HepG2 (cell line): ENCODE results near the gene KCNJ13. TPM values are rescaled to one million over a fixed set of nuclear protein-coding genes. Genes with fewer than 3 reads are reported as not detected.

Source experiments
- ATAC-seq: fragments of 200-7000 bp; cut with Tn5 transposase; 3 replicates; pipeline ENCODE4 v1.9.1; 2020; ENCODE audit warnings: mild to moderate bottlenecking, moderate library complexity
- BruUV-seq: library from RNA; stranded (reverse); fragments of 400-500 nt; replicated peaks from 2 replicates; lab custom pipeline; 2021; lab: Mats Ljungman, UMichigan
- CTCF ChIA-PET: fragments of 300-600 bp; formaldehyde crosslinking; extraction: SDS; loops from one replicate; lab custom pipeline; 2021; ENCODE audit warnings: low total read pairs, inconsistent platforms, low intra/inter-chr PET ratio; lab: Yijun Ruan, JAX
- POLR2A ChIA-PET: fragments of 350-600 bp; sonication (Branson Sonifier 250); formaldehyde crosslinking; loops from one replicate; lab custom pipeline; 2020; ENCODE audit warnings: antibody characterized with exemption, inconsistent platforms; lab: Yijun Ruan, JAX
- DNase-seq: peaks from one replicate; pipeline ENCODE4 v3.0.0-alpha.2; 2015; ENCODE audit warnings: low spot score
- FAIRE-seq: peaks from 3 replicates; lab custom pipeline; 2011; peaks lifted over from hg19 to GRCh38; lab: Jason Lieb, UNC
- H2AFZ ChIP-seq: one replicate; pipeline ENCODE4 v1.6.1; 2011; ENCODE audit warnings: low read length, inconsistent platforms
- H3K27ac ChIP-seq: fragments of 300-600 bp; 3 replicates; pipeline ENCODE4 v1.8.0; 2011; ENCODE audit warnings: mixed run types, mild to moderate bottlenecking, mixed read lengths, low read length, inconsistent platforms; ENCODE audit not compliant: insufficient read depth; ENCODE audit errors: extremely low read length
- H3K27me3 ChIP-seq, 2 experiments: fragments of 200-600 bp in 1 of 2; 2 replicates in 1 of 2; 3 replicates in 1 of 2; pipeline versions ENCODE4 v1.6.0 to v1.8.0; 2011; ENCODE audit warnings: low read length in 2 of 2, mild to moderate bottlenecking in 2 of 2, moderate library complexity in 2 of 2, inconsistent platforms in 1 of 2; ENCODE audit not compliant: insufficient read depth in 2 of 2, control insufficient read depth in 1 of 2
- H3K36me3 ChIP-seq, 2 experiments: fragments of 200-600 bp in 1 of 2; replicated peaks in 1 of 2; 2 replicates in 1 of 2; 3 replicates in 1 of 2; pipeline versions ENCODE4 v1.5.1 to v1.8.0; 2011; ENCODE audit warnings: low read length in 2 of 2, inconsistent platforms in 1 of 2; ENCODE audit not compliant: insufficient read depth in 2 of 2, control insufficient read depth in 1 of 2
- H3K4me1 ChIP-seq: 2 replicates; pipeline ENCODE4 v1.5.1; 2012; ENCODE audit warnings: low read length, inconsistent platforms; ENCODE audit not compliant: insufficient read depth
- H3K4me2 ChIP-seq: 2 replicates; pipeline ENCODE4 v1.6.0; 2011; ENCODE audit warnings: low read depth, low read length, inconsistent platforms
- H3K4me3 ChIP-seq, 3 experiments: fragments of 200-600 bp in 1 of 3; sonication (generic), shearing (Covaris generic) in 1 of 3; replicated peaks in 1 of 3; 2 replicates each; pipeline ENCODE4 v1.5.1; 2011 to 2016; ENCODE audit warnings: low read length in 3 of 3, inconsistent platforms in 2 of 3, low read depth in 2 of 3, mild to moderate bottlenecking in 2 of 3, control low read depth in 1 of 3, mixed read lengths in 1 of 3; ENCODE audit not compliant: insufficient read depth in 1 of 3
- H3K79me2 ChIP-seq: one replicate; pipeline ENCODE4 v1.6.1; 2011; ENCODE audit warnings: low read length, inconsistent platforms; ENCODE audit not compliant: insufficient read depth
- H3K9ac ChIP-seq: 2 replicates; pipeline ENCODE4 v1.6.0; 2011; ENCODE audit warnings: mild to moderate bottlenecking, low read depth, low read length, inconsistent platforms; ENCODE audit not compliant: insufficient read depth
- H3K9me3 ChIP-seq: 2 replicates; pipeline ENCODE4 v1.5.1; 2012; ENCODE audit warnings: mild to moderate bottlenecking, low read length
- H4K20me1 ChIP-seq: 2 replicates; pipeline ENCODE4 v1.6.0; 2011; ENCODE audit warnings: inconsistent platforms, mild to moderate bottlenecking, low read length, moderate library complexity; ENCODE audit not compliant: insufficient read depth
- DMAP1 ChIP-seq: IDR thresholded peaks from 2 replicates; pipeline ENCODE4 v1.6.1; 2016
- PHF5A ChIP-seq: IDR thresholded peaks from one replicate; pipeline ENCODE4 v1.6.1; 2018; ENCODE audit warnings: low read depth, missing genetic modification reagents; ENCODE audit not compliant: unreplicated experiment
- RBM22 ChIP-seq: fragments of 200-400 bp; formaldehyde crosslinking; optimal IDR thresholded peaks from 2 replicates; pipeline ENCODE3; 2017; ENCODE audit warnings: mild to moderate bottlenecking, low read length, moderate library complexity
- REPIN1 ChIP-seq: sonication (generic); formaldehyde crosslinking; IDR thresholded peaks from 2 replicates; pipeline ENCODE4 v1.8.0; 2022; ENCODE audit warnings: missing genetic modification reagents, low read depth, mild to moderate bottlenecking, borderline replicate concordance
- RFX1 ChIP-seq: fragments of 450-650 bp; IDR thresholded peaks from 2 replicates; pipeline ENCODE4 v1.6.1; 2017
- SNAPC2 ChIP-seq: sonication (generic); formaldehyde crosslinking; IDR thresholded peaks from 2 replicates; pipeline ENCODE4 v1.8.1; 2022; ENCODE audit warnings: mild to moderate bottlenecking, missing genetic modification reagents
- SNRNP70 ChIP-seq: fragments of 200-400 bp; formaldehyde crosslinking; IDR thresholded peaks from 2 replicates; pipeline ENCODE4 v1.6.1; 2017; ENCODE audit warnings: mild to moderate bottlenecking, low read depth, low read length, moderate library complexity
- SPEN ChIP-seq: sonication (generic); formaldehyde crosslinking; IDR thresholded peaks from 2 replicates; pipeline ENCODE4 v1.5.1; 2020; ENCODE audit warnings: low read depth, mild to moderate bottlenecking, missing genetic modification reagents
- TCF7 ChIP-seq: sonication (generic); IDR thresholded peaks from 2 replicates; pipeline ENCODE4 v1.6.1; 2016; ENCODE audit warnings: antibody characterized with exemption, low read depth
- ZBTB44 ChIP-seq: sonication (generic); formaldehyde crosslinking; IDR thresholded peaks from 2 replicates; pipeline ENCODE4 v1.4.0; 2020; ENCODE audit warnings: missing genetic modification reagents
- ZFP36L1 ChIP-seq: sonication (generic); formaldehyde crosslinking; IDR thresholded peaks from 2 replicates; pipeline ENCODE4 v1.8.0; 2022; ENCODE audit warnings: mild to moderate bottlenecking, missing genetic modification reagents, moderate library complexity
- ZNF207 ChIP-seq: fragments of 450-650 bp; IDR thresholded peaks from 2 replicates; pipeline ENCODE4 v1.6.1; 2016; ENCODE audit warnings: antibody characterized with exemption, borderline replicate concordance
- ZNF33B ChIP-seq: sonication (generic); formaldehyde crosslinking; IDR thresholded peaks from 2 replicates; pipeline ENCODE4 v1.5.1; 2020; ENCODE audit warnings: mild to moderate bottlenecking, missing genetic modification reagents
- ZNF574 ChIP-seq: sonication (generic); formaldehyde crosslinking; IDR thresholded peaks from 2 replicates; pipeline ENCODE4 v1.4.0; 2020; ENCODE audit warnings: missing genetic modification reagents
- ZNF589 ChIP-seq: sonication (generic); formaldehyde crosslinking; conservative IDR thresholded peaks from 2 replicates; pipeline ENCODE4 v1.8.0; 2022; ENCODE audit warnings: mild to moderate bottlenecking, moderate library complexity, missing genetic modification reagents
- ZNF839 ChIP-seq: sonication (generic); formaldehyde crosslinking; IDR thresholded peaks from 2 replicates; pipeline ENCODE4 v1.4.0; 2020; ENCODE audit warnings: missing genetic modification reagents, mild to moderate bottlenecking, borderline replicate concordance
- ZSCAN21 ChIP-seq: sonication (generic); formaldehyde crosslinking; IDR thresholded peaks from 2 replicates; pipeline ENCODE4 v1.8.0; 2022; ENCODE audit warnings: mild to moderate bottlenecking, missing genetic modification reagents, moderate library complexity, borderline replicate concordance
- WGBS: methylation state at CpG from one replicate; pipeline ENCODE4 v1.1.6; 2017; ENCODE audit warnings: low lambda C conversion rate; 5-methylcytosine and 5-hydroxymethylcytosine counted together
- in situ Hi-C: cut with HindIII; loops from 2 replicates; pipeline ENCODE4 v1.10.0; 2017; ENCODE audit warnings: low pct_unique_long_range_greater_than_20kb; ENCODE audit not compliant: extremely low pct_ligation_motif_present
- intact Hi-C: fragments of 100-400 bp; cut with micrococcal nuclease; formaldehyde crosslinking; loops from one replicate; pipeline ENCODE4 v1.10.0; 2022; ENCODE audit not compliant: unreplicated experiment
- polyA plus RNA-seq, 8 experiments: library from polyadenylated mRNA; depleted of rRNA in 3 of 8; stranded (reverse) in 7 of 8; unstranded in 1 of 8; fragments of >200 nt; fragmentation: Illumina TruSeq in 4 of 8; extraction: Trizol in 4 of 8; gene quantifications; 2 replicates each; pipeline versions ENCODE4 v1.2.1 to v1.2.3, GENCODE V29; 2011 to 2016; ENCODE audit warnings: low read depth in 4 of 8, missing spikeins in 1 of 8, mixed read lengths in 1 of 8; ENCODE audit not compliant: insufficient read depth in 1 of 8
- total RNA-seq, 5 experiments: library from RNA; depleted of rRNA; stranded (reverse); fragments of >200 nt; fragmentation: Illumina TruSeq; extraction: Trizol; gene quantifications; 2 replicates each; pipeline ENCODE4 v1.2.3, GENCODE V29; 2016; ENCODE audit warnings: low read depth in 1 of 5
- TF ChIP-seq, protein P1 (sequence below): sonication (generic); formaldehyde crosslinking; IDR thresholded peaks from 2 replicates; pipeline ENCODE4 v1.4.0; 2020; ENCODE audit warnings: missing genetic modification reagents
- TF ChIP-seq, protein P2 (sequence below): sonication (generic); formaldehyde crosslinking; IDR thresholded peaks from 2 replicates; pipeline ENCODE4 v1.8.1; 2023; ENCODE audit warnings: mild to moderate bottlenecking, missing genetic modification reagents

KCNJ13 gene
- total and polyA plus RNA-seq, 2 of the 13 experiments (the other 11 are each of a cell fraction or from before 2014, with no cell fraction given), result not detected

GRCh38 chr2:232802091-232802490 is 25.7 kb upstream of the KCNJ13 start (continued):
- TF ChIP-seq SPEN (CRISPR knock-in tag), result no peak
- TF ChIP-seq RFX1, result no peak

DNA sequence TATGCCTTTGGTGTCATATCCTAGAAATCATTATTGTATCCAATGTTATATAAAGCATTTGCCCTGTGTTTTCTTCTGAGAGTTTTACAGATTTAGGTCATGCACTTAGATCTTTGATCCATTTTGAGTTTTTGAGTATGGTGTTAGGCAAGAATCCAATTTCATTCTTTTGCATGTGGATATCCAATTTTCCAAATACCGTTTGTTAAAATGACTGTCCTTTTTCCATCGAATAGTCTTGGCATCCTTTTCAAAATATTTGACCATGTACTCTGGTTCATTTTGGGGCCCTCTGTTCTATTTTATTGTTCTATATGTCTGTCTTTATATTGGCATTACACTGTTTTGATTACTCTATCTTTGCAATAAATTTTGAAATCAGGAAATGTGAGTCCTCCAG is 23.8 kb upstream of the KCNJ13 start:
- Histone ChIP-seq H3K79me2 (no peaks in the 10 kb centered on the region), H3K27me3 (no peaks in the 10 kb centered on the region), H4K20me1 (no peaks in the 10 kb centered on the region), H3K36me3 (peaks cover 14 to 65% of the 10 kb centered on the region in 2 experiments; a peak in 3 of 5 replicates), H3K27ac (no peak overlapping the region), H3K9me3 (no peaks in the 10 kb centered on the region), H3K4me1 (no peaks in the 10 kb centered on the region), H3K9ac (no peak overlapping the region), H3K4me2 (no peak overlapping the region), H3K4me3 (no peak overlapping the region), H2AFZ (no peak overlapping the region)
- DNase-seq (no peak), ATAC-seq (no peak), FAIRE-seq (peak; percentile 21)
- POLR2A ChIA-PET, result no interaction called here
- intact Hi-C loops (no loop called here), in situ Hi-C loops (no loop called here)
- BruUV-seq, result no TSS peak
- CTCF ChIA-PET, result no interaction called here
- 96% methylated on average over 2 of the region's 2 CpGs for WGBS
- TF ChIP-seq DMAP1 (CRISPR knock-in tag) (no peak), ZBTB44 (CRISPR knock-in tag) (no peak), PHF5A (CRISPR knock-in tag) (no peak), ZNF33B (no peak), ZFP36L1 (CRISPR knock-in tag) (no peak), ZNF589 (no peak), ZNF574 (CRISPR knock-in tag) (no peak), RBM22 (no peak), ZNF839 (no peak), ZNF207 (no peak), SNRNP70 (no peak), SNAPC2 (CRISPR knock-in tag) (no peak), TCF7 (no peak), REPIN1 (CRISPR knock-in tag) (no peak), ZSCAN21 (CRISPR knock-in tag) (no peak)
- TF ChIP-seq, protein P1, sequence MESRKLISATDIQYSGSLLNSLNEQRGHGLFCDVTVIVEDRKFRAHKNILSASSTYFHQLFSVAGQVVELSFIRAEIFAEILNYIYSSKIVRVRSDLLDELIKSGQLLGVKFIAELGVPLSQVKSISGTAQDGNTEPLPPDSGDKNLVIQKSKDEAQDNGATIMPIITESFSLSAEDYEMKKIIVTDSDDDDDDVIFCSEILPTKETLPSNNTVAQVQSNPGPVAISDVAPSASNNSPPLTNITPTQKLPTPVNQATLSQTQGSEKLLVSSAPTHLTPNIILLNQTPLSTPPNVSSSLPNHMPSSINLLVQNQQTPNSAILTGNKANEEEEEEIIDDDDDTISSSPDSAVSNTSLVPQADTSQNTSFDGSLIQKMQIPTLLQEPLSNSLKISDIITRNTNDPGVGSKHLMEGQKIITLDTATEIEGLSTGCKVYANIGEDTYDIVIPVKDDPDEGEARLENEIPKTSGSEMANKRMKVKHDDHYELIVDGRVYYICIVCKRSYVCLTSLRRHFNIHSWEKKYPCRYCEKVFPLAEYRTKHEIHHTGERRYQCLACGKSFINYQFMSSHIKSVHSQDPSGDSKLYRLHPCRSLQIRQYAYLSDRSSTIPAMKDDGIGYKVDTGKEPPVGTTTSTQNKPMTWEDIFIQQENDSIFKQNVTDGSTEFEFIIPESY, result no peak
- TF ChIP-seq, protein P2, sequence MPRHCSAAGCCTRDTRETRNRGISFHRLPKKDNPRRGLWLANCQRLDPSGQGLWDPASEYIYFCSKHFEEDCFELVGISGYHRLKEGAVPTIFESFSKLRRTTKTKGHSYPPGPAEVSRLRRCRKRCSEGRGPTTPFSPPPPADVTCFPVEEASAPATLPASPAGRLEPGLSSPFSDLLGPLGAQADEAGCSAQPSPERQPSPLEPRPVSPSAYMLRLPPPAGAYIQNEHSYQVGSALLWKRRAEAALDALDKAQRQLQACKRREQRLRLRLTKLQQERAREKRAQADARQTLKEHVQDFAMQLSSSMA (CRISPR knock-in tag), result no peak
